Measurements from ENCODE around the gene SLC38A2. TPM values are rescaled to one million over a fixed set of nuclear protein-coding genes. Genes with fewer than 3 reads are reported as not detected.

SLC38A2 gene
- total and polyA plus RNA-seq, 7 donors, result 35.8 to 428 (median 303) TPM

DNA sequence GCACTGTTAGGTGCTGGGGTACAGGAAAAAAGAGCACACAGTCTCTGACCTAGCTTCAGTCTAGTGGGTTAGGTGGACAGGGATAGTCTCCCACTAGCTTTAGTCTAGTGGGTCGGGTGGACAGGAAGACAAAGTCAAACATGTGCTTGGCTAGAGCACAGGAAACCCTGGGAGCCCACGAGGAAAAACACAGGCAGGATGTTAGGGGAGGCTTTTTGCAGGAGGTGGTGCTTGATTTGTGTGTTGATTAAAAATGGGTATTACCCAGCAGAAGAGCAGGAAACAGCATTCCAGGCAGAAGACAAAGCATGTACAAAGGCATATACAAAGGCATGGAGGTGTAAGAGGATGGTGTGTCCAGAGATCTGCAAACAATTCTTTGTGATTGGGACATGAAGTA is 23.3 kb downstream of the SLC38A2 start:
- Histone ChIP-seq H3K4me3 (no peak overlapping the region), H3K36me3 (ENCODE audit: insufficient read depth in 1 of 2, low read depth in 1 of 2) (no peaks in the 10 kb centered on the region), H3K9me3 (no peaks in the 10 kb centered on the region), H3K27ac (no peak overlapping the region), H3K4me1 (no peaks in the 10 kb centered on the region), H3K27me3 (ENCODE audit: insufficient read depth in 3 of 3, low read length in 2 of 3) (no peaks in the 10 kb centered on the region)
- no peak for ATAC-seq
- 29 to 40% (median 36%) methylated on average over 2 of the region's 2 CpGs for WGBS, 3 donors
- TF ChIP-seq, protein P1, sequence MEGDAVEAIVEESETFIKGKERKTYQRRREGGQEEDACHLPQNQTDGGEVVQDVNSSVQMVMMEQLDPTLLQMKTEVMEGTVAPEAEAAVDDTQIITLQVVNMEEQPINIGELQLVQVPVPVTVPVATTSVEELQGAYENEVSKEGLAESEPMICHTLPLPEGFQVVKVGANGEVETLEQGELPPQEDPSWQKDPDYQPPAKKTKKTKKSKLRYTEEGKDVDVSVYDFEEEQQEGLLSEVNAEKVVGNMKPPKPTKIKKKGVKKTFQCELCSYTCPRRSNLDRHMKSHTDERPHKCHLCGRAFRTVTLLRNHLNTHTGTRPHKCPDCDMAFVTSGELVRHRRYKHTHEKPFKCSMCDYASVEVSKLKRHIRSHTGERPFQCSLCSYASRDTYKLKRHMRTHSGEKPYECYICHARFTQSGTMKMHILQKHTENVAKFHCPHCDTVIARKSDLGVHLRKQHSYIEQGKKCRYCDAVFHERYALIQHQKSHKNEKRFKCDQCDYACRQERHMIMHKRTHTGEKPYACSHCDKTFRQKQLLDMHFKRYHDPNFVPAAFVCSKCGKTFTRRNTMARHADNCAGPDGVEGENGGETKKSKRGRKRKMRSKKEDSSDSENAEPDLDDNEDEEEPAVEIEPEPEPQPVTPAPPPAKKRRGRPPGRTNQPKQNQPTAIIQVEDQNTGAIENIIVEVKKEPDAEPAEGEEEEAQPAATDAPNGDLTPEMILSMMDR (IDR thresholded peaks at IDR 0.05), result no peak
- no peak for DNase-seq
- intact Hi-C loops (cut with DNase I), result loop anchor here in 1 of 2 donors (10.0 kb wide), 1 partner anchor 586 kb away; no protein-coding TSS in a partner anchor

DNA sequence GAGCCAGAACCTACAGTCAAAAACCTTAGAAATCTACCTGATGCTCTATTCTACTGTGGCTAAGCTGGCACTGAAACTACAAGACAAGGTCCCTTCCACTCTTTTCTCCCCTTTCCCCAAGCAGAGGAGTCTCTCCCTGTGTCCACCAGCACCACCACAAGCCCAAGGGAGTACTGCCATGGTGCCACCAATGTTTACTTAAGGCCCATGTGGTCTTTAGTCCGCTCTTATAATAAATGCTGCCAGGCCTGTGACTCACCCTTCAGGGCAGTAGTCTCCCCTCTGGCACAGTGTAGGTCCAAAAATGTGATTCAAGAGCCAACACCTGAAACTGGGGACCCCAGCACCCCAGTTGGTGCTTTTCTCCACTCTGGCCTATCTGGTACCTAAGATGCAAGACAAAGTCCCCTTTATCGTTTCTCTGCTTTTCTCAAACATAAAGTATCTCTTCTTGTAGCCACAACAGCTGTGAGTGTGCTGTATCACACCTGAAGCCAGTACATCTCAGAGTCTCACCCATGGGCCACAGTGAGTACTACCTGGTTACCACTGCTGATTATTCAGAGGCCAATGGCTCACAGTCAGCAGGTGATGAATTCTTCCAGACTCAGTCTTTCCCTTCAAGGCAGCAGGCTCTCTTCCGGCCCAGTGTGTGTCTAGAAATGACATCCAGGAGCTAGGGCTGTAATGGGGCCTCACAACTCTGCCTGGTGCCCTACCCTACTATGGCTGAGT is 29.3 kb downstream of the SLC38A2 start:
- Histone ChIP-seq H3K9me3 (no peaks in the 10 kb centered on the region), H3K27me3 (ENCODE audit: insufficient read depth in 3 of 3, low read length in 2 of 3) (no peaks in the 10 kb centered on the region), H3K4me1 (peaks cover 9% of the 10 kb centered on the region), H3K27ac (no peak overlapping the region), H3K4me3 (no peak overlapping the region), H3K36me3 (ENCODE audit: insufficient read depth in 1 of 2, low read depth in 1 of 2) (no peaks in the 10 kb centered on the region)
- DNase-seq (no peak), ATAC-seq (peak in 3 of 4 donors; percentile 42 to 53 (median 48))
- 85 to 96% (median 88%) methylated on average over 3 of the region's 3 CpGs for WGBS, 3 donors
- intact Hi-C loops (cut with DNase I), result loop anchor here (1.0 to 10.0 kb wide), 7 partner anchors 319 to 677 kb away; no protein-coding TSS in a partner anchor
- TF ChIP-seq, protein P1 (IDR thresholded peaks at IDR 0.05), result no peak

GRCh38 chr12:46342562-46343033 is 30.0 kb downstream of the SLC38A2 start:
- H3K9me3 ChIP-seq, result no peaks in the 10 kb centered on the region
- no peaks in the 10 kb centered on the region for H3K27me3 ChIP-seq (ENCODE audit: insufficient read depth in 3 of 3, low read length in 2 of 3)
- H3K36me3 ChIP-seq (ENCODE audit: insufficient read depth in 1 of 2, low read depth in 1 of 2), result no peaks in the 10 kb centered on the region
- TF ChIP-seq, protein P1 (IDR thresholded peaks at IDR 0.05), result peak; percentile 69
- peaks cover 9% of the 10 kb centered on the region for H3K4me1 ChIP-seq
- no peak overlapping the region for H3K27ac ChIP-seq
- DNase-seq (no peak), ATAC-seq (peak; percentile 79 to 95 (median 86))
- intact Hi-C loops (cut with DNase I), result loop anchor here (1.0 to 10.0 kb wide), 7 partner anchors 320 to 678 kb away; no protein-coding TSS in a partner anchor
- no peak overlapping the region for H3K4me3 ChIP-seq
- WGBS, 3 donors, result 23 to 53% (median 28%) methylated on average over 3 of the region's 3 CpGs

GRCh38 chr12:46339051-46339450 is 33.5 kb downstream of the SLC38A2 start:
- H3K4me1 ChIP-seq, result peaks cover 9% of the 10 kb centered on the region
- TF ChIP-seq, protein P1 (IDR thresholded peaks at IDR 0.05), result no peak
- DNase-seq (no peak), ATAC-seq (no peak)
- no peak overlapping the region for H3K27ac ChIP-seq
- no peaks in the 10 kb centered on the region for H3K9me3 ChIP-seq
- H3K27me3 ChIP-seq (ENCODE audit: insufficient read depth in 3 of 3, low read length in 2 of 3), result no peaks in the 10 kb centered on the region
- H3K36me3 ChIP-seq (ENCODE audit: insufficient read depth in 1 of 2, low read depth in 1 of 2), result no peaks in the 10 kb centered on the region
- H3K4me3 ChIP-seq, result no peak overlapping the region
- intact Hi-C loops (cut with DNase I), result loop anchor here in 1 of 2 donors (10.0 kb wide), 1 partner anchor 686 kb away; no protein-coding TSS in a partner anchor
